B cell (primary cell): Measurements from ENCODE around the gene PIGT. TPM values are rescaled to one million over a fixed set of nuclear protein-coding genes. Genes with fewer than 3 reads are reported as not detected.

ENCODE experiments used
- ATAC-seq: fragments of 200-7000 bp; cut with Tn5 transposase; one replicate; pipeline ENCODE4 v1.10.0; 2021; ENCODE audit warnings: low read depth, mild to moderate bottlenecking, moderate number of reproducible peaks, moderate library complexity
- CTCF ChIA-PET: fragments of 350-600 bp; sonication (Branson Sonifier 250); formaldehyde crosslinking; loops from one replicate; lab custom pipeline; 2021; ENCODE audit warnings: antibody characterized with exemption, inconsistent platforms; lab: Charles Lee
- POLR2A ChIA-PET: fragments of 350-600 bp; sonication (Branson Sonifier 250); formaldehyde crosslinking; loops from one replicate; lab custom pipeline; 2021; ENCODE audit warnings: antibody characterized with exemption; lab: Charles Lee
- DNase-seq: peaks from one replicate; pipeline ENCODE4 v3.0.0; 2013
- H2AFZ ChIP-seq: 2 replicates; pipeline ENCODE4 v1.6.1; 2012; ENCODE audit warnings: mild to moderate bottlenecking, low read depth, low read length; ENCODE audit not compliant: insufficient read depth, poor library complexity, severe bottlenecking
- H3K27ac ChIP-seq, 2 donors: 1 replicate in 1 of 2; 2 replicates in 1 of 2; pipeline ENCODE4 v1.5.1; 2012 to 2013; ENCODE audit warnings: low read length in 2 of 2, mild to moderate bottlenecking in 2 of 2, moderate library complexity in 1 of 2
- H3K27me3 ChIP-seq, 4 experiments: fragments of 200-600 bp in 1 of 4; sonication (generic) in 1 of 4; replicated peaks in 1 of 4; 1 replicate in 2 of 4; 2 replicates in 2 of 4; pipeline versions ENCODE4 v1.6.1 to v1.7.0; 2013 to 2016; ENCODE audit warnings: low read length in 3 of 4, mild to moderate bottlenecking in 2 of 4, mixed read lengths in 1 of 4, moderate library complexity in 1 of 4; ENCODE audit not compliant: insufficient read depth in 4 of 4, control insufficient read depth in 3 of 4; ENCODE audit errors: control extremely low read depth in 1 of 4
- H3K36me3 ChIP-seq, 2 experiments: replicated peaks in 1 of 2; 1 replicate in 1 of 2; 2 replicates in 1 of 2; pipeline versions ENCODE4 v1.6.1 to v1.7.1; 2013; ENCODE audit warnings: low read length in 1 of 2; ENCODE audit not compliant: insufficient read depth in 2 of 2, control insufficient read depth in 1 of 2; ENCODE audit errors: control extremely low read depth in 1 of 2, extremely low read depth in 1 of 2
- H3K4me1 ChIP-seq, 2 donors: fragments of 200-600 bp in 1 of 2; sonication (generic) in 1 of 2; 1 replicate in 1 of 2; 2 replicates in 1 of 2; pipeline versions ENCODE4 v1.5.1 to v1.6.1; 2013 to 2017; ENCODE audit warnings: low read length in 2 of 2; ENCODE audit not compliant: control insufficient read depth in 2 of 2, insufficient read depth in 2 of 2
- H3K4me2 ChIP-seq: replicated peaks from 2 replicates; pipeline ENCODE3; 2012; ENCODE audit warnings: mild to moderate bottlenecking, low read depth, low read length; ENCODE audit not compliant: poor library complexity, severe bottlenecking
- H3K4me3 ChIP-seq, 5 experiments: fragments of 200-600 bp in 1 of 5; sonication (generic) in 1 of 5; 1 replicate in 3 of 5; 2 replicates in 2 of 5; pipeline versions ENCODE4 v1.5.1 to v1.7.0; 2011 to 2016; ENCODE audit warnings: low read length in 4 of 5, mild to moderate bottlenecking in 4 of 5, low read depth in 2 of 5, control low read depth in 1 of 5, moderate library complexity in 1 of 5; ENCODE audit not compliant: insufficient read depth in 1 of 5; ENCODE audit errors: control extremely low read depth in 1 of 5, extremely low read depth in 1 of 5
- H3K79me2 ChIP-seq: fragments of 200-600 bp; sonication (generic); one replicate; pipeline ENCODE4 v1.6.0; 2016; ENCODE audit warnings: low read length; ENCODE audit not compliant: control insufficient read depth, insufficient read depth
- H3K9ac ChIP-seq: fragments of 200-600 bp; sonication (generic); 2 replicates; pipeline ENCODE4 v1.6.1; 2017; ENCODE audit warnings: mild to moderate bottlenecking, low read length, moderate library complexity
- H3K9me3 ChIP-seq, 3 donors: one replicate each; pipeline versions ENCODE4 v1.6.1 to v1.7.1; 2013; ENCODE audit warnings: low read length in 2 of 3; ENCODE audit not compliant: control insufficient read depth in 2 of 3, insufficient read depth in 1 of 3; ENCODE audit errors: control extremely low read depth in 1 of 3
- H4K20me1 ChIP-seq: 2 replicates; pipeline ENCODE4 v1.6.0; 2012; ENCODE audit warnings: mild to moderate bottlenecking, low read length; ENCODE audit not compliant: insufficient read depth, control insufficient read depth, poor library complexity, severe bottlenecking
- H3K27ac Mint-ChIP-seq: one replicate; pipeline ENCODE4 v1.8.0; 2021; ENCODE audit warnings: mixed read lengths
- H3K27me3 Mint-ChIP-seq: one replicate; pipeline ENCODE4 v1.8.0; 2021; ENCODE audit warnings: mixed read lengths
- H3K4me1 Mint-ChIP-seq: one replicate; pipeline ENCODE4 v1.8.0; 2021; ENCODE audit warnings: mixed read lengths
- H3K4me3 Mint-ChIP-seq: one replicate; pipeline ENCODE4 v1.8.0; 2021; ENCODE audit warnings: mixed read lengths
- H3K9me3 Mint-ChIP-seq: one replicate; pipeline ENCODE4 v1.8.0; 2022; ENCODE audit warnings: mixed read lengths; ENCODE audit not compliant: insufficient read depth
- CTCF ChIP-seq: fragments of 200-600 bp; IDR thresholded peaks from one replicate; pipeline ENCODE4 v1.8.0; 2022; ENCODE audit warnings: antibody characterized with exemption, mild to moderate bottlenecking
- EZH2 ChIP-seq: IDR thresholded peaks from 2 replicates; pipeline ENCODE4 v1.6.1; 2012; ENCODE audit warnings: borderline replicate concordance, low read depth, mild to moderate bottlenecking, moderate library complexity, low read length; ENCODE audit not compliant: insufficient read depth, poor library complexity, severe bottlenecking
- WGBS: methylation state at CpG from one replicate; pipeline ENCODE4 v1.1.5; 2013; ENCODE audit warnings: missing lambda C conversion rate; ENCODE audit not compliant: insufficient coverage; 5-methylcytosine and 5-hydroxymethylcytosine counted together
- intact Hi-C: fragments of 100-400 bp; cut with micrococcal nuclease; formaldehyde crosslinking; loops from one replicate; pipeline ENCODE4 v1.10.0; 2022
- polyA plus RNA-seq: library from polyadenylated mRNA; depleted of rRNA; stranded (reverse); fragments of >200 nt; gene quantifications from 2 replicates; pipeline ENCODE4 v1.2.3, GENCODE V29; 2012
- total RNA-seq, 2 donors: library from RNA; stranded (reverse); fragments of 120-200 nt in 1 of 2; gene quantifications; 1 replicate in 1 of 2; 2 replicates in 1 of 2; pipeline versions ENCODE4 v1.2.3 to v1.2.4, GENCODE V29; 2013 to 2022

Gene PIGT
- total and polyA plus RNA-seq, 2 donors (not counting 1 experiment from before 2014, with no cell fraction given): 51.6 to 106 TPM

- POLR2A ChIA-PET: no interaction called here
- H3K9me3 Mint-ChIP-seq: no peaks in the 10 kb centered on the region
- Histone ChIP-seq H4K20me1 (no peaks in the 10 kb centered on the region), H3K4me1 (no peaks in the 10 kb centered on the region), H3K9ac (no peak overlapping the region), H3K4me3 (no peak overlapping the region), H3K4me2 (no peak overlapping the region), H3K9me3 (peaks cover 0 to 3% (median 0%) of the 10 kb centered on the region in 3 donors), H3K36me3 (peaks cover 0 to 6% of the 10 kb centered on the region in 2 experiments), H3K27me3 (no peaks in the 10 kb centered on the region), H2AFZ (no peak overlapping the region), H3K79me2 (peaks cover 27% of the 10 kb centered on the region), H3K27ac (no peak overlapping the region)
- H3K27ac Mint-ChIP-seq: no peak overlapping the region
- ATAC-seq: no peak
- no peaks in the 10 kb centered on the region for H3K27me3 Mint-ChIP-seq
- no peak overlapping the region for H3K4me3 Mint-ChIP-seq
- DNase-seq: no peak
- TF ChIP-seq EZH2 (no peak), CTCF (no peak)
- H3K4me1 Mint-ChIP-seq: peaks cover 9% of the 10 kb centered on the region
- no CpG with 5 or more reads among the region's 2 CpGs for WGBS
- CTCF ChIA-PET: interaction anchor here (1.3 kb wide), 1 partner anchor 22 kb away, joined by 3 read pairs; no protein-coding TSS in a partner anchor
- intact Hi-C loops: no loop called here
Observed at GRCh38 chr20:45390931-45391330, 25.0 kb upstream of the PIGT start.

DNA sequence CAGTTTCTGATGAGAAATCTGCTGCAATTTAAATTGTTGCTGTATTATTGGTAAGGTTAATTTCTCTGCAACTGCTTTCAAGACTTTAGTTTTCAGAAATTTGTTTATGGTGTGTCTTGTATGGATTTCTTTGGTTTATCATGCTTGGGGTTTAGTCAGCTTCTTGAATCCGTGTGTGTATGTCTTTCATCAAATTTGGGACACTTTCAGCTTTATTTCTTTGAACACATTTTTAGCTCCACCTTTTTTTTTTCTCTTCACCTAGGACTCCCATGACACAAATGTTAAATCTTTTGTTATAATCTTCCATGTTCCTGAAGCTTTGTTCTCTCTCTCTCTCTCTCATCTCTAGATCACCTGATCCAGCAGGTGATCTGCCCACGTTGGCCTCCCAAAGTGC, 24.4 kb upstream of the PIGT start:
- intact Hi-C loops: no loop called here
- Mint-ChIP-seq H3K27ac (no peak overlapping the region), H3K27me3 (no peaks in the 10 kb centered on the region), H3K9me3 (no peaks in the 10 kb centered on the region), H3K4me3 (no peak overlapping the region), H3K4me1 (peaks cover 9% of the 10 kb centered on the region)
- H3K4me3 ChIP-seq: no peak overlapping the region
- ChIA-PET POLR2A (no interaction called here), CTCF (interaction anchor here (0.6 to 1.3 kb wide), 2 partner anchors 13 to 22 kb away, joined by 3 read pairs; no protein-coding TSS in a partner anchor)
- no peak overlapping the region for H2AFZ ChIP-seq
- H3K27me3 ChIP-seq: no peaks in the 10 kb centered on the region
- H4K20me1 ChIP-seq: no peaks in the 10 kb centered on the region
- H3K79me2 ChIP-seq: peaks cover 27% of the 10 kb centered on the region
- DNase-seq: no peak
- no peak for TF ChIP-seq CTCF
- TF ChIP-seq EZH2: no peak
- no CpG with 5 or more reads among the region's 2 CpGs for WGBS
- no peaks in the 10 kb centered on the region for H3K4me1 ChIP-seq
- no peak overlapping the region for H3K9ac ChIP-seq
- ATAC-seq: no peak
- H3K4me2 ChIP-seq: no peak overlapping the region
- H3K9me3 ChIP-seq: peaks cover 0 to 3% (median 0%) of the 10 kb centered on the region in 3 donors
- peaks cover 0 to 6% of the 10 kb centered on the region in 2 experiments for H3K36me3 ChIP-seq
- H3K27ac ChIP-seq: no peak overlapping the region
